Nephron progenitor cell (in vitro differentiated cells): Measurements from ENCODE around the gene WNT10A.

Experiments used
- DNase-seq: peaks from one replicate; pipeline ENCODE4 v3.0.0; 2021
- H3K27ac Mint-ChIP-seq: 2 replicates; pipeline ENCODE4 v1.8.0; 2021; ENCODE audit warnings: mild to moderate bottlenecking, moderate library complexity, mixed read lengths
- H3K27me3 Mint-ChIP-seq: 2 replicates; pipeline ENCODE4 v1.8.0; 2021; ENCODE audit warnings: mild to moderate bottlenecking, low read depth, mixed read lengths; ENCODE audit not compliant: poor library complexity
- H3K36me3 Mint-ChIP-seq: 2 replicates; pipeline ENCODE4 v1.8.0; 2021; ENCODE audit warnings: low read depth, mixed read lengths
- H3K4me1 Mint-ChIP-seq: 2 replicates; pipeline ENCODE4 v1.8.0; 2021; ENCODE audit warnings: mixed read lengths
- H3K4me3 Mint-ChIP-seq: 2 replicates; pipeline ENCODE4 v1.8.0; 2021; ENCODE audit warnings: mild to moderate bottlenecking, moderate library complexity, mixed read lengths
- H3K9me3 Mint-ChIP-seq: 2 replicates; pipeline ENCODE4 v1.8.0; 2021; ENCODE audit warnings: mild to moderate bottlenecking, moderate library complexity, mixed read lengths
- TF ChIP-seq, protein P1 (sequence below): fragments of 200-600 bp; sonication (generic); IDR thresholded peaks from 2 replicates; pipeline ENCODE4 v1.5.0; 2021; ENCODE audit warnings: antibody characterized with exemption

Gene WNT10A

DNA sequence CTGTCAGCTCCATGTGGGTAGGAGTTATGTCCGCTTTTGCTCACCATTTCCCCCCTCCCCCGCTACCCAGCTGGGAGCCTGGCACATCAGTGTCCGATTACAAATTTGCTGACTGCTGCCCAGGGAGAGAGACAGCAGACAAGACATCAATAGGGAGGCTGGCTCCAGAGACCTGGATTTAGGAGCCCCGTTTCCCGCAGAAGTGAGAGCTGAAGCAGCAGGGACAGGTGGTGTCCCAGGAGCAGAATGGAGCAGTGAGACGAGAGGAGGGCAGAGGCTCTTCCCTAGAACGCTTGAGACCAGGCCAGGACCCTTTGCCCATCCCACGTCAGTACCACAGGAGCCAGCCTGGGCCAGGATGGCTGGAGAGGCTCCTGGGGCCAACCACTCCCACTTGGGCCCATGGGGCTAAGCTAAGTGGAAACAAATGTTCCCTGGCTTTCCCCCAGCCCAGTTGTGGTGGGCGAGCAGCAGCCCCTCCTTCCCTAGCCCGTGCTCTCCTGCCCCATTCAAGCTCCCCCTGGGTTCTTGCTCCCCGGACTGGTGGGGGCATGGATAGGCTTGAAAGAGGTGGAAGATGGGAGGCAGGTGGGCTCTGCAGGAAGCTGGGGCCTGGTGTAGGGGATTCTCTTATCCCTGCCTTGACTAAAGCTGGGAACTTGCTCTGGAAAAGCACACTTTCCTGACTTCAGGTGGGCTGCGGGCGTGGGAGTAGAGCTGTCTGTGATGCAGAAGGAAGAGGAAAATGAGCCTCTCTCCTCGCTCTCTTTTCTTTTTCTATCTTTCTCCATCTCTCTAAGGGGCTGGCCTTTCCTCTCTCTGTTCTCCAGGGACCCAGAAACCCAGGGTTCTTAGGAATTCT, 25.1 kb upstream of the WNT10A start:
- H3K36me3 Mint-ChIP-seq: no peaks in the 10 kb centered on the region
- peaks cover 60% of the 10 kb centered on the region for H3K4me1 Mint-ChIP-seq
- peaks cover 83% of the 10 kb centered on the region for H3K27me3 Mint-ChIP-seq
- no peaks in the 10 kb centered on the region for H3K9me3 Mint-ChIP-seq
- H3K27ac Mint-ChIP-seq: no peak overlapping the region
- no peak overlapping the region for H3K4me3 Mint-ChIP-seq
- no peak for DNase-seq
- TF ChIP-seq, protein P1, sequence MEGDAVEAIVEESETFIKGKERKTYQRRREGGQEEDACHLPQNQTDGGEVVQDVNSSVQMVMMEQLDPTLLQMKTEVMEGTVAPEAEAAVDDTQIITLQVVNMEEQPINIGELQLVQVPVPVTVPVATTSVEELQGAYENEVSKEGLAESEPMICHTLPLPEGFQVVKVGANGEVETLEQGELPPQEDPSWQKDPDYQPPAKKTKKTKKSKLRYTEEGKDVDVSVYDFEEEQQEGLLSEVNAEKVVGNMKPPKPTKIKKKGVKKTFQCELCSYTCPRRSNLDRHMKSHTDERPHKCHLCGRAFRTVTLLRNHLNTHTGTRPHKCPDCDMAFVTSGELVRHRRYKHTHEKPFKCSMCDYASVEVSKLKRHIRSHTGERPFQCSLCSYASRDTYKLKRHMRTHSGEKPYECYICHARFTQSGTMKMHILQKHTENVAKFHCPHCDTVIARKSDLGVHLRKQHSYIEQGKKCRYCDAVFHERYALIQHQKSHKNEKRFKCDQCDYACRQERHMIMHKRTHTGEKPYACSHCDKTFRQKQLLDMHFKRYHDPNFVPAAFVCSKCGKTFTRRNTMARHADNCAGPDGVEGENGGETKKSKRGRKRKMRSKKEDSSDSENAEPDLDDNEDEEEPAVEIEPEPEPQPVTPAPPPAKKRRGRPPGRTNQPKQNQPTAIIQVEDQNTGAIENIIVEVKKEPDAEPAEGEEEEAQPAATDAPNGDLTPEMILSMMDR: no peak

DNA sequence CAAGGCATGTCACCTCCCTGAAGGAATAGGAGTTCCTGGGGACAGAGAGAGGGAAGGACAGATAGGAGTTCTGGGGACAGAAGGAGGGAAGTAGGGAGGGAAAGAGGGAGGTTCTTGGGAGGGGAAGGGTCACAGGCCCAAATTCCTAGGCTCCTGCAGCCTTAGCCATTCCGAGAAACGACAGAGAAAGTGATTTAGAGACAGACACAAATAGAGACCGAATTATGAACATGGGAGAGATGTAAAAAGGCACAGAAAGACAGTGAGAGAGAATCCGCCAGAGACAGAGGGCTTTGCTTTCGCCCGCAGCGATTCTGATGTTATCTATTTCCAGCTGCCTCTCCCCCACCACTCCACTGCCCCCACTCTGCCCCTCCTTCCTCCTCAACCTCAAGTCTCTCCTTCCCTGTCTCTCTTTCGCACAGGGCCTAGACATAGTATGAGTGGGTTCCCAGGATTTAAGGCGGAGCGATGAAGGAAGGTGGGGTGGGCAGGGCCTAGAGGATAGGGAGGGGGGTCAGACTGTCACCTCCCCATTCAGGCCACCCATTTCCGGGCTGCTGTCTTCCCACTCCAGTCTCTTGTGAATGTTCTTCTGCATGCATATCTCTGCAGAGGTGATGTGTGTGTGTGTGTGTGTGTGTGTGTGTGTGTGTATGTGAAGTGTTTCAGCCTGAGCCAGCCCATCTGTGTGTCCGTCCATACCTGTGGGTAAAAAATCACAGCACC, 24.3 kb upstream of the WNT10A start:
- H3K27me3 Mint-ChIP-seq: peaks cover 85% of the 10 kb centered on the region
- TF ChIP-seq, protein P1: no peak
- peaks cover 60% of the 10 kb centered on the region for H3K4me1 Mint-ChIP-seq
- H3K9me3 Mint-ChIP-seq: no peaks in the 10 kb centered on the region
- H3K36me3 Mint-ChIP-seq: no peaks in the 10 kb centered on the region
- H3K27ac Mint-ChIP-seq: no peak overlapping the region
- no peak for DNase-seq
- H3K4me3 Mint-ChIP-seq: no peak overlapping the region

GRCh38 chr2:218856896-218857243, 23.8 kb upstream of the WNT10A start:
- TF ChIP-seq, protein P1: no peak
- H3K36me3 Mint-ChIP-seq: no peaks in the 10 kb centered on the region
- H3K27me3 Mint-ChIP-seq: peaks cover 90% of the 10 kb centered on the region
- no peak for DNase-seq
- H3K4me3 Mint-ChIP-seq: no peak overlapping the region
- no peaks in the 10 kb centered on the region for H3K9me3 Mint-ChIP-seq
- H3K4me1 Mint-ChIP-seq: peaks cover 60% of the 10 kb centered on the region
- H3K27ac Mint-ChIP-seq: no peak overlapping the region

- no peak for DNase-seq
- Mint-ChIP-seq H3K4me3 (no peak overlapping the region), H3K4me1 (peaks cover 60% of the 10 kb centered on the region), H3K27me3 (peaks cover 97% of the 10 kb centered on the region), H3K36me3 (no peaks in the 10 kb centered on the region), H3K9me3 (no peaks in the 10 kb centered on the region), H3K27ac (no peak overlapping the region)
- TF ChIP-seq, protein P1: no peak
These were observed 23.1 kb upstream of the WNT10A start for GRCh38 chr2:218857371-218858137.

- no peak for DNase-seq
- TF ChIP-seq, protein P1: no peak
- H3K4me1 Mint-ChIP-seq: peaks cover 57% of the 10 kb centered on the region
- H3K27ac Mint-ChIP-seq: no peak overlapping the region
- no peaks in the 10 kb centered on the region for H3K9me3 Mint-ChIP-seq
- no peak overlapping the region for H3K4me3 Mint-ChIP-seq
- peaks cover 97% of the 10 kb centered on the region for H3K27me3 Mint-ChIP-seq
- no peaks in the 10 kb centered on the region for H3K36me3 Mint-ChIP-seq
These were observed 22.6 kb upstream of the WNT10A start for GRCh38 chr2:218858138-218858445.
